ENCODE results near the gene IQGAP2.

IQGAP2 gene

DNA sequence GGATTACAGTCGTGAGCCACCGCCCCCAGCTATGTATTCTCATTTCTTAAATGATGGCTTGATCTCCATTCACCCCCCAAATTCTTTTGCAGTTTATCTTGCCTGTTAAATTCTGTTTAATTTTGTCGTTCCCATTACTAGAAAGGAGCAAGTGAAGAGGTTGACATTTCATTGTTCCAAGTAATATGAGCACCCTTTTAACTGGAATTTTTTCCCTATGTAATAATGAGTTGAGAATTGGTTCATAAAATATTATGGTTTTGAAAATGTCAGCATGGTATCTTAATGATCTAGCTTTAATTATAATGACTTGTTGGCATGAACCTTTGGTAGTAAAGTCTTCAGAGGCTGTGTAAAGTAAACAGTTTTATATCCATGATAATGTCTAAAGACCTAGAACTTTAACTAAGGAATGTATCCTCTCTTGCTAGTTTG is 182.7 kb downstream of the IQGAP2 start (continued):
- TF ChIP-seq, protein P1, sequence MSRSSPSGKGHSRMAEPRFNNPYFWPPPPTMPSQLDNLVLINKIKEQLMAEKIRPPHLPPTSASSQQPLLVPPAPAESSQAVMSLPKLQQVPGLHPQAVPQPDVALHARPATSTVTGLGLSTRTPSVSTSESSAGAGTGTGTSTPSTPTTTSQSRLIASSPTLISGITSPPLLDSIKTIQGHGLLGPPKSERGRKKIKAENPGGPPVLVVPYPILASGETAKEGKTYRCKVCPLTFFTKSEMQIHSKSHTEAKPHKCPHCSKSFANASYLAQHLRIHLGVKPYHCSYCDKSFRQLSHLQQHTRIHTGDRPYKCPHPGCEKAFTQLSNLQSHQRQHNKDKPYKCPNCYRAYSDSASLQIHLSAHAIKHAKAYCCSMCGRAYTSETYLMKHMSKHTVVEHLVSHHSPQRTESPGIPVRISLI (tag by site-specific recombination; IDR thresholded peaks at IDR 0.05) = peak; percentile 81; the same call in 1 of the 2 replicates
- peak; percentile 88 for TF ChIP-seq SP7 (tag by site-specific recombination; IDR thresholded peaks at IDR 0.05)
- TF ChIP-seq ZNF777 (tag by site-specific recombination; IDR thresholded peaks at IDR 0.05; ENCODE audit: borderline replicate concordance) = no peak
- peak; percentile 67 for TF ChIP-seq ZBTB17 (tag by site-specific recombination; IDR thresholded peaks at IDR 0.05)
- TF ChIP-seq ZSCAN30 (tag by site-specific recombination; IDR thresholded peaks at IDR 0.05) = 0 out of 2 replicates have a peak, but pooled peaks have one; percentile 58
- no peak for TF ChIP-seq SETDB1 (IDR thresholded peaks at IDR 0.05; ENCODE audit: insufficient read length, low read length)
- peak; percentile 96 for TF ChIP-seq OVOL3 (tag by site-specific recombination; IDR thresholded peaks at IDR 0.05)
- TF ChIP-seq KLF1 (tag by site-specific recombination; IDR thresholded peaks at IDR 0.05) = no peak
- TF ChIP-seq ZNF596 (tag by site-specific recombination; IDR thresholded peaks at IDR 0.05) = peak; percentile 73
- TF ChIP-seq ZNF664 (tag by site-specific recombination; IDR thresholded peaks at IDR 0.05) = no peak
- peak; percentile 59; the same call in 1 of the 2 replicates for TF ChIP-seq ZNF10 (tag by site-specific recombination; IDR thresholded peaks at IDR 0.05)
- TF ChIP-seq, protein P2, sequence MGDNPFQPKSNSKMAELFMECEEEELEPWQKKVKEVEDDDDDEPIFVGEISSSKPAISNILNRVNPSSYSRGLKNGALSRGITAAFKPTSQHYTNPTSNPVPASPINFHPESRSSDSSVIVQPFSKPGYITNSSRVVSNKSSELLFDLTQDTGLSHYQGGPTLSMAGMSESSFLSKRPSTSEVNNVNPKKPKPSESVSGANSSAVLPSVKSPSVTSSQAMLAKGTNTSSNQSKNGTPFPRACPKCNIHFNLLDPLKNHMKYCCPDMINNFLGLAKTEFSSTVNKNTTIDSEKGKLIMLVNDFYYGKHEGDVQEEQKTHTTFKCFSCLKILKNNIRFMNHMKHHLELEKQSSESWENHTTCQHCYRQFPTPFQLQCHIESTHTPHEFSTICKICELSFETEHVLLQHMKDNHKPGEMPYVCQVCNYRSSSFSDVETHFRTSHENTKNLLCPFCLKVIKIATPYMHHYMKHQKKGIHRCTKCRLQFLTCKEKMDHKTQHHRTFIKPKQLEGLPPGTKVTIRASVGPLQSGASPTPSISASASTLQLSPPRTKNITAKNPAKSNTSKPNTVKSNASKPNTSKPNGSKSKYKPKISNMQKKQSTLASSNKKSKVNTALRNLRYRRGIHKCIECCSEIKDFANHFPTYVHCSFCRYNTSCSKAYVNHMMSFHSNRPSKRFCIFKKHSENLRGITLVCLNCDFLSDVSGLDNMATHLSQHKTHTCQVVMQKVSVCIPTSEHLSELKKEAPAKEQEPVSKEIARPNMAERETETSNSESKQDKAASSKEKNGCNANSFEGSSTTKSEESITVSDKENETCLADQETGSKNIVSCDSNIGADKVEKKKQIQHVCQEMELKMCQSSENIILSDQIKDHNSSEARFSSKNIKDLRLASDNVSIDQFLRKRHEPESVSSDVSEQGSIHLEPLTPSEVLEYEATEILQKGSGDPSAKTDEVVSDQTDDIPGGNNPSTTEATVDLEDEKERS (tag by site-specific recombination; IDR thresholded peaks at IDR 0.05) = no peak
- TF ChIP-seq ZNF521 (tag by site-specific recombination; IDR thresholded peaks at IDR 0.05) = no peak
- no peak for TF ChIP-seq ZBTB20 (tag by site-specific recombination; IDR thresholded peaks at IDR 0.05)
- TF ChIP-seq TCF7L2 (IDR thresholded peaks at IDR 0.05; ENCODE audit: borderline replicate concordance, low read depth, low read length) = no peak
- no peak for TF ChIP-seq ZSCAN16 (tag by site-specific recombination; IDR thresholded peaks at IDR 0.05)
- TF ChIP-seq, protein P3, sequence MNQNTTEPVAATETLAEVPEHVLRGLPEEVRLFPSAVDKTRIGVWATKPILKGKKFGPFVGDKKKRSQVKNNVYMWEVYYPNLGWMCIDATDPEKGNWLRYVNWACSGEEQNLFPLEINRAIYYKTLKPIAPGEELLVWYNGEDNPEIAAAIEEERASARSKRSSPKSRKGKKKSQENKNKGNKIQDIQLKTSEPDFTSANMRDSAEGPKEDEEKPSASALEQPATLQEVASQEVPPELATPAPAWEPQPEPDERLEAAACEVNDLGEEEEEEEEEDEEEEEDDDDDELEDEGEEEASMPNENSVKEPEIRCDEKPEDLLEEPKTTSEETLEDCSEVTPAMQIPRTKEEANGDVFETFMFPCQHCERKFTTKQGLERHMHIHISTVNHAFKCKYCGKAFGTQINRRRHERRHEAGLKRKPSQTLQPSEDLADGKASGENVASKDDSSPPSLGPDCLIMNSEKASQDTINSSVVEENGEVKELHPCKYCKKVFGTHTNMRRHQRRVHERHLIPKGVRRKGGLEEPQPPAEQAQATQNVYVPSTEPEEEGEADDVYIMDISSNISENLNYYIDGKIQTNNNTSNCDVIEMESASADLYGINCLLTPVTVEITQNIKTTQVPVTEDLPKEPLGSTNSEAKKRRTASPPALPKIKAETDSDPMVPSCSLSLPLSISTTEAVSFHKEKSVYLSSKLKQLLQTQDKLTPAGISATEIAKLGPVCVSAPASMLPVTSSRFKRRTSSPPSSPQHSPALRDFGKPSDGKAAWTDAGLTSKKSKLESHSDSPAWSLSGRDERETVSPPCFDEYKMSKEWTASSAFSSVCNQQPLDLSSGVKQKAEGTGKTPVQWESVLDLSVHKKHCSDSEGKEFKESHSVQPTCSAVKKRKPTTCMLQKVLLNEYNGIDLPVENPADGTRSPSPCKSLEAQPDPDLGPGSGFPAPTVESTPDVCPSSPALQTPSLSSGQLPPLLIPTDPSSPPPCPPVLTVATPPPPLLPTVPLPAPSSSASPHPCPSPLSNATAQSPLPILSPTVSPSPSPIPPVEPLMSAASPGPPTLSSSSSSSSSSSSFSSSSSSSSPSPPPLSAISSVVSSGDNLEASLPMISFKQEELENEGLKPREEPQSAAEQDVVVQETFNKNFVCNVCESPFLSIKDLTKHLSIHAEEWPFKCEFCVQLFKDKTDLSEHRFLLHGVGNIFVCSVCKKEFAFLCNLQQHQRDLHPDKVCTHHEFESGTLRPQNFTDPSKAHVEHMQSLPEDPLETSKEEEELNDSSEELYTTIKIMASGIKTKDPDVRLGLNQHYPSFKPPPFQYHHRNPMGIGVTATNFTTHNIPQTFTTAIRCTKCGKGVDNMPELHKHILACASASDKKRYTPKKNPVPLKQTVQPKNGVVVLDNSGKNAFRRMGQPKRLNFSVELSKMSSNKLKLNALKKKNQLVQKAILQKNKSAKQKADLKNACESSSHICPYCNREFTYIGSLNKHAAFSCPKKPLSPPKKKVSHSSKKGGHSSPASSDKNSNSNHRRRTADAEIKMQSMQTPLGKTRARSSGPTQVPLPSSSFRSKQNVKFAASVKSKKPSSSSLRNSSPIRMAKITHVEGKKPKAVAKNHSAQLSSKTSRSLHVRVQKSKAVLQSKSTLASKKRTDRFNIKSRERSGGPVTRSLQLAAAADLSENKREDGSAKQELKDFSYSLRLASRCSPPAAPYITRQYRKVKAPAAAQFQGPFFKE (tag by site-specific recombination; IDR thresholded peaks at IDR 0.05; ENCODE audit: borderline replicate concordance) = no peak
- TF ChIP-seq, protein P4, sequence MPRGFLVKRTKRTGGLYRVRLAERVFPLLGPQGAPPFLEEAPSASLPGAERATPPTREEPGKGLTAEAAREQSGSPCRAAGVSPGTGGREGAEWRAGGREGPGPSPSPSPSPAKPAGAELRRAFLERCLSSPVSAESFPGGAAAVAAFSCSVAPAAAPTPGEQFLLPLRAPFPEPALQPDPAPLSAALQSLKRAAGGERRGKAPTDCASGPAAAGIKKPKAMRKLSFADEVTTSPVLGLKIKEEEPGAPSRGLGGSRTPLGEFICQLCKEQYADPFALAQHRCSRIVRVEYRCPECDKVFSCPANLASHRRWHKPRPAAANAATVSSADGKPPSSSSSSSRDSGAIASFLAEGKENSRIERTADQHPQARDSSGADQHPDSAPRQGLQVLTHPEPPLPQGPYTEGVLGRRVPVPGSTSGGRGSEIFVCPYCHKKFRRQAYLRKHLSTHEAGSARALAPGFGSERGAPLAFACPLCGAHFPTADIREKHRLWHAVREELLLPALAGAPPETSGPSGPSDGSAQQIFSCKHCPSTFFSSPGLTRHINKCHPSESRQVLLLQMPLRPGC (tag by site-specific recombination; IDR thresholded peaks at IDR 0.05) = peak; percentile 71
- peak; percentile 97 for TF ChIP-seq BCL11B (tag by site-specific recombination; IDR thresholded peaks at IDR 0.05; ENCODE audit: low read depth)
- TF ChIP-seq, protein P5, sequence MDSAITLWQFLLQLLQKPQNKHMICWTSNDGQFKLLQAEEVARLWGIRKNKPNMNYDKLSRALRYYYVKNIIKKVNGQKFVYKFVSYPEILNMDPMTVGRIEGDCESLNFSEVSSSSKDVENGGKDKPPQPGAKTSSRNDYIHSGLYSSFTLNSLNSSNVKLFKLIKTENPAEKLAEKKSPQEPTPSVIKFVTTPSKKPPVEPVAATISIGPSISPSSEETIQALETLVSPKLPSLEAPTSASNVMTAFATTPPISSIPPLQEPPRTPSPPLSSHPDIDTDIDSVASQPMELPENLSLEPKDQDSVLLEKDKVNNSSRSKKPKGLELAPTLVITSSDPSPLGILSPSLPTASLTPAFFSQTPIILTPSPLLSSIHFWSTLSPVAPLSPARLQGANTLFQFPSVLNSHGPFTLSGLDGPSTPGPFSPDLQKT (IDR thresholded peaks at IDR 0.05; ENCODE audit: borderline replicate concordance, low read depth, low read length) = no peak
- TF ChIP-seq, protein P6, sequence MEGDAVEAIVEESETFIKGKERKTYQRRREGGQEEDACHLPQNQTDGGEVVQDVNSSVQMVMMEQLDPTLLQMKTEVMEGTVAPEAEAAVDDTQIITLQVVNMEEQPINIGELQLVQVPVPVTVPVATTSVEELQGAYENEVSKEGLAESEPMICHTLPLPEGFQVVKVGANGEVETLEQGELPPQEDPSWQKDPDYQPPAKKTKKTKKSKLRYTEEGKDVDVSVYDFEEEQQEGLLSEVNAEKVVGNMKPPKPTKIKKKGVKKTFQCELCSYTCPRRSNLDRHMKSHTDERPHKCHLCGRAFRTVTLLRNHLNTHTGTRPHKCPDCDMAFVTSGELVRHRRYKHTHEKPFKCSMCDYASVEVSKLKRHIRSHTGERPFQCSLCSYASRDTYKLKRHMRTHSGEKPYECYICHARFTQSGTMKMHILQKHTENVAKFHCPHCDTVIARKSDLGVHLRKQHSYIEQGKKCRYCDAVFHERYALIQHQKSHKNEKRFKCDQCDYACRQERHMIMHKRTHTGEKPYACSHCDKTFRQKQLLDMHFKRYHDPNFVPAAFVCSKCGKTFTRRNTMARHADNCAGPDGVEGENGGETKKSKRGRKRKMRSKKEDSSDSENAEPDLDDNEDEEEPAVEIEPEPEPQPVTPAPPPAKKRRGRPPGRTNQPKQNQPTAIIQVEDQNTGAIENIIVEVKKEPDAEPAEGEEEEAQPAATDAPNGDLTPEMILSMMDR (tag by site-specific recombination; IDR thresholded peaks at IDR 0.05) = no peak
- peak; percentile 97 for TF ChIP-seq BCL11A (tag by site-specific recombination; IDR thresholded peaks at IDR 0.05; ENCODE audit: low read depth)
- TF ChIP-seq ZFP37 (tag by site-specific recombination; IDR thresholded peaks at IDR 0.05) = no peak
- TF ChIP-seq, protein P7, sequence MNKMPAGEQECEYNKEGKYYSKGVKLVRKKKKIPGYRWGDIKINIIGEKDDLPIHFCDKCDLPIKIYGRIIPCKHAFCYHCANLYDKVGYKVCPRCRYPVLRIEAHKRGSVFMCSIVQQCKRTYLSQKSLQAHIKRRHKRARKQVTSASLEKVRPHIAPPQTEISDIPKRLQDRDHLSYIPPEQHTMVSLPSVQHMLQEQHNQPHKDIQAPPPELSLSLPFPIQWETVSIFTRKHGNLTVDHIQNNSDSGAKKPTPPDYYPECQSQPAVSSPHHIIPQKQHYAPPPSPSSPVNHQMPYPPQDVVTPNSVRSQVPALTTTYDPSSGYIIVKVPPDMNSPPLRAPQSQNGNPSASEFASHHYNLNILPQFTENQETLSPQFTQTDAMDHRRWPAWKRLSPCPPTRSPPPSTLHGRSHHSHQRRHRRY (tag by site-specific recombination; IDR thresholded peaks at IDR 0.05) = no peak
- no peak for TF ChIP-seq KLF16 (tag by site-specific recombination; IDR thresholded peaks at IDR 0.05)

Data from HEK293 (cell line).